ENCODE measurements around the gene HYDIN. TPM values are rescaled to one million over a fixed set of nuclear protein-coding genes. Genes with fewer than 3 reads are reported as not detected.
"Not testable (repeated sequence)": the region's sequence is repeated elsewhere in the genome, so short reads cannot be mapped to it uniquely, and the experiment has no call there.

HYDIN gene
- total and polyA plus RNA-seq, 12 donors, result 0.26 to 5.1 (median 1.6) TPM

DNA sequence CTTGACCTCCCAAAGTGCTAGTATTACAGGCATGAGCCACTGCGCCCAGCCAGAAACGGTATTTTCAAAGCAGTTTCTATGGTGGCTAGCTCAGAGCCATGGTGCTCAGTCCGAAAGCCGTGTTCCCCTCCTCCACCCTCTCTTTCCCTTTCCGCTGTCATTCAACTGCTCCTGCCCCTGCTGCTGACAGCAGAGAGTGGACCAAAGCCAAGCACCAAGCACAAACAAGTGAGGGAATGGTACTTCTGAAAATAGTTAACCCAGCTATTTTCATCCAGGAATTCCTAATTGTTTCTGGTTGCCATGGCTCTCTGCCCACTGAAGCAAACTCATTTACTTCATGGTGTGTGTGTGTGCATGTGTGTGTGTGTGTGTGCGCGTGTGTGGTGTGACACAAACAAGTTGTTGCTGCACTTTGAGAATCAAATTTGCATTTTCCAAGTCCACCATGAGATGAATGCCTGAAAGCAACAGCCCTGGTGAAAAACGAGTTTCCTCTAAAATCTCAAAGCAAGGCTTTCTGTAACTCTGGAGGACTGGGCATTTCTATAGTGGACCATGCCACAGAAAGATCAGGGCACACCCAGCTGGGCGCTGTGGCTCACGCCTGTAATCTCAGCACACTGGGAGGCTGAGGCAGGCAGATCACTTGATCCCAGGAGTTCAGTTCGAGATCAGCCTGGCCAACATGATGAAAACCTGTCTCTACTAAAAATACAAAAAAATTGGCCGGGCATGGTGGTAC lies 293.6 kb downstream of the HYDIN start:
- WGBS, 4 donors, result 21 to 73% (median 69%) methylated on average over 2 to 8 of the region's 12 CpGs
- intact Hi-C loops (cut with DNase I), result not testable (repeated sequence)

DNA sequence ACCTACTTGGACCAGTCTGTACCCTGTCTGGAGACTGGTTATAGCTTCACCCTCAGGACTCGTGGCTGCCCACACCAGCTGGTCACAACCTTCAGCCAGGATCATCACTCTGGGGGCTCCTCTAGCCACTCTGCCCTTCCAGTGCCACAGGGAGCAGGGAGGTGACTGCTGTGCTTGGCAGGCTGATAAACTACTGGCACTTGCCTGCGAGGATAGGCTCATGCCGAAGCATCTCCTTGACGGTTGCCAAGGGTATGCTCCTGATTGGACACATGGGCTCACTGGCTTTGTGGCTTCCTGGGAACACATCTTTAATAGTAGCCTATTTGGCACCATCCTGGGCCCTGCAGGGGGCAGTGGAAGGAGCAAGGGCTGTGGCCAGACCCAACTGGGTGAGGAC lies 295.2 kb downstream of the HYDIN start:
- H3K4me1 ChIP-seq (replicated peaks in 1 of 2); DNase-seq; H3K27ac ChIP-seq; H3K36me3 ChIP-seq (replicated peaks in 1 of 2); H3K4me3 ChIP-seq; H3K9me3 ChIP-seq (replicated peaks in 1 of 3); intact Hi-C loops (cut with DNase I); H3K27me3 ChIP-seq: not testable (repeated sequence)
- WGBS, 4 donors, result 43 to 80% methylated on average over 1 of the region's 4 CpGs; no CpG with 5 or more reads in 2 of the 4 donors

More for the DNA sequence above, 293.6 kb downstream of the HYDIN start:
- H3K36me3 ChIP-seq (replicated peaks in 1 of 2); DNase-seq; H3K4me3 ChIP-seq; H3K27me3 ChIP-seq; H3K27ac ChIP-seq; H3K4me1 ChIP-seq (replicated peaks in 1 of 2); H3K9me3 ChIP-seq (replicated peaks in 1 of 3): not testable (repeated sequence)

DNA sequence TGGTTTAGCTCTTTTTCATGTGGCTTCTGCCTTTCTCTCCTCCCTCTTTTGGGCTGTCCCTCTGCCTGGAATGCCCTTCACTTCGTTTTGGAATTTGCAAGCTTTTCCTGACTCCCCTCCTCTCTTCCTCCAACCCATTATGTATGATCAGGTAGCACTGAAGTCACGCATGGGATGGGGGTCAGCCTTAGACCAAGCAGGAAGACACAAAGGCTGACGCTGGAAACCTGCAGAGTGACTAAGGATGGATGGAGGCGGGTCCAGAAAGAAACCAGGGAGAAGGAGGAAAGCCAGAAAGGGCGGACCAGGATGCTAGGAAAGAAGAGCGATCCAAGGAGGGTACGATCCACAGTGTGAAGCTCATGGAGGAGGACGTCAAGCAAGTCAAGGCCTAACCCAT lies 296.8 kb downstream of the HYDIN start:
- intact Hi-C loops (cut with DNase I); H3K9me3 ChIP-seq (replicated peaks in 1 of 3); H3K27me3 ChIP-seq; H3K27ac ChIP-seq; H3K36me3 ChIP-seq (replicated peaks in 1 of 2); DNase-seq; H3K4me1 ChIP-seq (replicated peaks in 1 of 2); H3K4me3 ChIP-seq: not testable (repeated sequence)
- WGBS, 4 donors, result 68 to 79% (median 75%) methylated on average over 8 of the region's 8 CpGs

DNA sequence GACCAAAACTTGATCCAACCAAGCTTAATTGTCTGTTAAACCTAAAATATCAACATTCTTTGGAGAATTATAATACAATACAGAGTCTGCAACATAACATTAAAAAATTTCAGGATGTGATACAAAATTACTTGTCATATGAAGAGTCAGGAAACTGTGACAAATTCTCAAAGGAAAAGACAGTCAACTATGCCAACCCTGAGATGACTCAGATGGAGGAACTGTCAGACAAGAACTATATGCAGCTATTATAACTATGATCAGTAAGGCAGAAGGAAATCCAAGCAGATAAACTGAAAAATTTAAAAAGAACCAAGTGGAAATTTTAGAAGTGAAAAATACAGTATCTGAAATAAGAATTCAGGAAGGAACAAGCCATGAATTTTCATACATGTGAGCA lies 299.8 kb downstream of the HYDIN start:
- H3K27me3 ChIP-seq; H3K9me3 ChIP-seq (replicated peaks in 1 of 3); H3K4me3 ChIP-seq; DNase-seq; H3K36me3 ChIP-seq (replicated peaks in 1 of 2); intact Hi-C loops (cut with DNase I); H3K4me1 ChIP-seq (replicated peaks in 1 of 2); H3K27ac ChIP-seq: not testable (repeated sequence)

DNA sequence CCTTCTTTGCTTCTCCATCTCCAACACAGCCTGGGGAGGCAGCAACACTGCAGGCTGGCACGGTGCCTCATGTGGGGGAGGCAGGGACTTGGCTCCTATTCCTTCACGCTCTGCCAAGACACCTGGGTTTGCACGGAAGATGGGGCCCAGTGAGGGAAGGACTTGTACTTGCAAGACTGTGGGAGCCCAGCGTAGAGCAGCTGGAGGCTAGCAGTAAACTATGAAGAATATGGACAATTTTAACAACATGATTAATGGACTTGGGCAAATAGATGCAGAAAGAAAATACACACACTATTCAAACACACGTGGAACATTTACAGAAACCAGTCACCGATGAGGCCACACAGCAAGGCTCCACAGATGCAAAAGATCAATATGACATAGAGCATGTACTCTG lies 308.4 kb downstream of the HYDIN start:
- intact Hi-C loops (cut with DNase I); DNase-seq; H3K27me3 ChIP-seq: not testable (repeated sequence)

DNA sequence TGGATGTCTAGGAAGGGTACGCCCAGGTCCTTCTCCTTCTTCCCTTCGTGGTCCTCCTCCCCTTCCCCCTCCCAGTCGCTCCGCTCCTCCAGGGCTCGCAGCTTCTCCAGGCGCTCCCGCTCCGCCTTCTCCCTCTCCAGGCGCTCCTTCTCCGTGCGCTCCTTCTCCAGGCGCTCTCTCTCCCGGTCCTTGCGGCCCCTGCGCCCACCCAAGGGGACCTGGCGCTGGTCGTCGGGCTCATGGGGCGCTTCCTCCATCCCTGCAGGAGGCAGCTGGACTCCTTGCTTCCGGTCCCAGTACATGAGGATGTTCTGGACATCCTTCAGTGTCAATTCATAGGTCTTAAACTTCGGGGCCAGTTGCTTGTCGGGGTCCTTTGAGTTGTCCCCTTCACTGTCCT lies 309.9 kb downstream of the HYDIN start:
- H3K36me3 ChIP-seq (replicated peaks in 1 of 2); H3K27me3 ChIP-seq; H3K27ac ChIP-seq; intact Hi-C loops (cut with DNase I); H3K4me3 ChIP-seq; H3K4me1 ChIP-seq (replicated peaks in 1 of 2); DNase-seq; H3K9me3 ChIP-seq (replicated peaks in 1 of 3): not testable (repeated sequence)
- 87 to 90% (median 89%) methylated on average over 18 to 21 of the region's 22 CpGs for WGBS, 4 donors

More for the DNA sequence above, 308.4 kb downstream of the HYDIN start:
- 52 to 62% (median 56%) methylated on average over 3 to 6 of the region's 6 CpGs for WGBS, 4 donors
- H3K27ac ChIP-seq; H3K4me1 ChIP-seq (replicated peaks in 1 of 2); H3K36me3 ChIP-seq (replicated peaks in 1 of 2); H3K4me3 ChIP-seq; H3K9me3 ChIP-seq (replicated peaks in 1 of 3): not testable (repeated sequence)

DNA sequence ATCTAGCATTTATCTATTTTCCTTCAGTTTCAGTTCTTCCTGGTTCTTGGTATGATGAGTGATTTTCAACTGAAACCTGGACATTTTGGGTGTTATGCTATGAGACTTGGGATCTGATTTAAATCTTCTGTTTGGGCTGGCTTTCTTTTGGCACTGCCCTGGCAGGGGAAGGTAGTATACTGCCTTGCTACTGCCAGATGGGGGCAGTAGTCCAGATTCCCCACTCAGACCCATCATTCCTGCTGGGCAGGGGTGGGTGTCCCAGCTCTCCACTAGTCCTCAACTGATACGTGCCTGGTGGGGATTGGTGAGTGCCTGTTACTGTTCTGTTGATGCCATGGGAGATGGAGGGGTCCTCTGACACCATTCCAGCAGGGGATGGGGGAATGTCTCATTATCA lies 342.3 kb downstream of the HYDIN start:
- H3K36me3 ChIP-seq (replicated peaks in 1 of 2); H3K27ac ChIP-seq; H3K27me3 ChIP-seq; DNase-seq; intact Hi-C loops (cut with DNase I); H3K9me3 ChIP-seq (replicated peaks in 1 of 3); H3K4me3 ChIP-seq; H3K4me1 ChIP-seq (replicated peaks in 1 of 2): not testable (repeated sequence)
- WGBS, 4 donors, result no CpG with 5 or more reads among the region's 1 CpG

DNA sequence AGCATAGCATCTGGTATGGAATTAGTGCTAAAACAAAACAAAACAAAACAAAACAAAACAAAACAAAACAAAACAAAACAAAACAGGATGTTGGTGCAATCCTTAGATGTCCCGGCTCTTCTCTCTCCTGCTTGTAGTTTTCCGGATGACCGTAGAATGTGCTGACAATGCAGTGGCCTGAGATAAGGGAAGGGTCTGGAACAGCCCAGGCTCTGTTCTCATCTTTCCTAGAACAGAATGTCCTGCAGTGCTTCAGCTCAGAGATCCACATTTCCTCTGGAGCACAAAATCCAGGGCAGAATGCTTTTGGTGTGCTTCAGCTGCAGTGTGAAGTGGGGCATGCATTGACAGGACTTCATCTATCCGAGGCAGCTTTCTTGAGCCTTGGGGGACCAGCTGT lies 345.9 kb downstream of the HYDIN start:
- peak in 4 of 7 donors; percentile 3 to 44 (median 16) for DNase-seq
- H3K36me3 ChIP-seq (replicated peaks in 1 of 2); H3K4me3 ChIP-seq; H3K27ac ChIP-seq; H3K27me3 ChIP-seq; intact Hi-C loops (cut with DNase I); H3K4me1 ChIP-seq (replicated peaks in 1 of 2); H3K9me3 ChIP-seq (replicated peaks in 1 of 3): not testable (repeated sequence)
- WGBS, 4 donors, result 30 to 75% (median 67%) methylated on average over 3 to 4 of the region's 4 CpGs

DNA sequence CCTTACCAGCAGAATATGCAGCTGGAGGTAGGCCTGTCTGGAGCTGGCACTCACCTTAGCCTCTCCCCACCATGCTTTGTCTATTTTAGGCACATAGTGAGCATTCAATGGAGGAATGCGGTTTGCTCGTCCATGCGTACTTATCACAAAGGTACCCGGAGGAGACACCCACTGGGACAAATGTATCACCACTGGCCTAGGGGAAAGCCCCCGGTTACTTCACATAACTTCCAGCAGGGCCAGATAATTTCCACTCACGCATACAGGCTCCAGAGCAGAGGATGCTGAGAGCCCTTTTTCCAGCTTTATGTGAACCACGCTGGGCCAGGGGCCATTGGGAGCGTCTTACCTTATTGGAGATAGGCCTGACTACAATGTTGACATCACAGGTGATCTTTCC lies 348.2 kb downstream of the HYDIN start:
- H3K27me3 ChIP-seq; H3K9me3 ChIP-seq (replicated peaks in 1 of 3): not testable (repeated sequence)
- 83 to 90% (median 83%) methylated on average over 2 to 8 of the region's 8 CpGs; no CpG with 5 or more reads in 1 of the 4 donors for WGBS, 4 donors

DNA sequence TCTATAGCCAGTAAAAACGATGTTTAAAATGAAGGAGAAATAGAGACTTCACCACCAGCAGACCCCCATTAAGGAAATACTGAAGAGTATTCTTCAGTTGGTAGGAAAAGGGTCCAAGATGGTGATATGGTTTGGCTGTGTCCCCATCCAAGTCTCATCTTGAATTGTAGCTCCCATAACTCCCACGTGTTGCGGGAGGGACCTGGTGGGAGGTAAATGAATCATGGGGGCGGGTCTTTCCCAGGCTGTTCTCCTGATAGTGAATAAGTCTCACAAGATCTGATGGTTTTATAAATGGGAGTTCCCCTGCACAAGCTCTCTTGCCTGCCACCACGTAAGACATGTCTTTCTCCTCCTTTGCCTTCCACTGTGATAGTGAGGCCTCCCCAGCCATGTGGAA lies 352.6 kb downstream of the HYDIN start:
- H3K36me3 ChIP-seq (replicated peaks in 1 of 2); H3K4me1 ChIP-seq (replicated peaks in 1 of 2); H3K4me3 ChIP-seq; DNase-seq; intact Hi-C loops (cut with DNase I); H3K27me3 ChIP-seq; H3K9me3 ChIP-seq (replicated peaks in 1 of 3); H3K27ac ChIP-seq: not testable (repeated sequence)
- 49 to 55% (median 50%) methylated on average over 4 to 5 of the region's 5 CpGs for WGBS, 4 donors

More for the DNA sequence above, 348.2 kb downstream of the HYDIN start:
- intact Hi-C loops (cut with DNase I); H3K4me3 ChIP-seq; H3K4me1 ChIP-seq (replicated peaks in 1 of 2); H3K27ac ChIP-seq; H3K36me3 ChIP-seq (replicated peaks in 1 of 2); DNase-seq: not testable (repeated sequence)

DNA sequence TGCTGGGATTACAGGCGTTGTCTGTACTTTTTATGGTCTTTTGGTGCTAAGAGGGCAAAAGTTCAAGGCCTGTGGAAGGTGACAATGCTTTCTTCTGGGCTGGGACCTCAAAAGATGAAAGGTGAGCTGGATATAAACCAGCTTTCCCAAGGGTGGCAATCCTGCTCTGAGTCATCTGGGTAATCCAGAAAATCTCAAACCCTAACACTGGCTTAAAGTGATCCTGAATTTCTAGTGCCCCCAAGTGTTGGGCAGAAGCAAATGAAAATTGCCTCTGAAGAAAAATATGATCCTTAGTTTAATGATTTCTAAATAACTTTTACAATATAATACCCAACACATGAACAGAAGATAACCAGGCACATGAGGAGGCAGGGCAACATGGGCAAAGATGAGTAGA lies 354.1 kb downstream of the HYDIN start:
- H3K27me3 ChIP-seq; H3K9me3 ChIP-seq (replicated peaks in 1 of 3); H3K36me3 ChIP-seq (replicated peaks in 1 of 2); H3K27ac ChIP-seq; H3K4me1 ChIP-seq (replicated peaks in 1 of 2); intact Hi-C loops (cut with DNase I); H3K4me3 ChIP-seq; DNase-seq: not testable (repeated sequence)
- WGBS, 4 donors, result no CpG with 5 or more reads among the region's 1 CpG

Data from adrenal gland (tissue), 12 donors.